IMR-90 (cell line): ENCODE measurements around the gene RHBDL3.

Experiments
- CEBPB ChIP-seq: IDR thresholded peaks from 2 replicates; pipeline ENCODE4 v1.6.1; 2012; ENCODE audit warnings: low read depth, low read length, improper control_type of control experiment
- ELK1 ChIP-seq: fragments of 150-350 bp; IDR thresholded peaks from 2 replicates; pipeline ENCODE4 v1.6.1; 2016; ENCODE audit warnings: low read depth, mild to moderate bottlenecking, low read length, moderate library complexity, borderline replicate concordance
- MAFK ChIP-seq: IDR thresholded peaks from 2 replicates; pipeline ENCODE4 v1.6.1; 2012; ENCODE audit warnings: low read depth, low read length, improper control_type of control experiment
- MXI1 ChIP-seq: IDR thresholded peaks from 2 replicates; pipeline ENCODE4 v1.6.1; 2012; ENCODE audit warnings: low read depth, mild to moderate bottlenecking, low read length, moderate library complexity, borderline replicate concordance
- POLR2A ChIP-seq: IDR thresholded peaks from 2 replicates; pipeline ENCODE4 v1.6.1; 2012; ENCODE audit warnings: mild to moderate bottlenecking, low read depth, low read length
- RAD21 ChIP-seq: IDR thresholded peaks from 2 replicates; pipeline ENCODE4 v1.6.1; 2012; ENCODE audit warnings: low read length, improper control_type of control experiment
- TF ChIP-seq, protein P1 (sequence below): conservative IDR thresholded peaks from 2 replicates; pipeline ENCODE4 v1.5.1; 2012; ENCODE audit warnings: mild to moderate bottlenecking, low read depth, low read length, improper control_type of control experiment

GRCh38 chr17:32350666-32351418 is 85.2 kb downstream of the RHBDL3 start:
- TF ChIP-seq, protein P1, sequence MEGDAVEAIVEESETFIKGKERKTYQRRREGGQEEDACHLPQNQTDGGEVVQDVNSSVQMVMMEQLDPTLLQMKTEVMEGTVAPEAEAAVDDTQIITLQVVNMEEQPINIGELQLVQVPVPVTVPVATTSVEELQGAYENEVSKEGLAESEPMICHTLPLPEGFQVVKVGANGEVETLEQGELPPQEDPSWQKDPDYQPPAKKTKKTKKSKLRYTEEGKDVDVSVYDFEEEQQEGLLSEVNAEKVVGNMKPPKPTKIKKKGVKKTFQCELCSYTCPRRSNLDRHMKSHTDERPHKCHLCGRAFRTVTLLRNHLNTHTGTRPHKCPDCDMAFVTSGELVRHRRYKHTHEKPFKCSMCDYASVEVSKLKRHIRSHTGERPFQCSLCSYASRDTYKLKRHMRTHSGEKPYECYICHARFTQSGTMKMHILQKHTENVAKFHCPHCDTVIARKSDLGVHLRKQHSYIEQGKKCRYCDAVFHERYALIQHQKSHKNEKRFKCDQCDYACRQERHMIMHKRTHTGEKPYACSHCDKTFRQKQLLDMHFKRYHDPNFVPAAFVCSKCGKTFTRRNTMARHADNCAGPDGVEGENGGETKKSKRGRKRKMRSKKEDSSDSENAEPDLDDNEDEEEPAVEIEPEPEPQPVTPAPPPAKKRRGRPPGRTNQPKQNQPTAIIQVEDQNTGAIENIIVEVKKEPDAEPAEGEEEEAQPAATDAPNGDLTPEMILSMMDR = no peak
- TF ChIP-seq MXI1 = no peak
- TF ChIP-seq RAD21 = no peak
- no peak for TF ChIP-seq ELK1
- no peak for TF ChIP-seq POLR2A
- peak; percentile 28; the same call in 1 of the 2 replicates for TF ChIP-seq CEBPB
- TF ChIP-seq MAFK = no peak
